Measurements from ENCODE around the gene C22orf39.

GRCh38 chr22:19476023-19476422 lies 28.5 kb upstream of the C22orf39 start:
- no peak for TF ChIP-seq CTCF (IDR thresholded peaks at IDR 0.05)
- TF ChIP-seq POLR2AphosphoS2 (conservative IDR thresholded peaks at IDR 0.05; ENCODE audit: low read length): no peak
- TF ChIP-seq SMC3 (IDR thresholded peaks at IDR 0.05): no peak
- no peak for TF ChIP-seq HMGXB4 (CRISPR knock-in tag; IDR thresholded peaks at IDR 0.05; ENCODE audit: borderline replicate concordance)
- no peak for TF ChIP-seq REST (IDR thresholded peaks at IDR 0.05)
- TF ChIP-seq MAX (IDR thresholded peaks at IDR 0.05): no peak
- no peak for TF ChIP-seq EP300 (IDR thresholded peaks at IDR 0.05)
- no peak for TF ChIP-seq CHD2 (IDR thresholded peaks at IDR 0.05; ENCODE audit: low read length, partially characterized antibody)
- no peak for TF ChIP-seq PBX3 (IDR thresholded peaks at IDR 0.05)
- TF ChIP-seq BHLHE40 (IDR thresholded peaks at IDR 0.05; ENCODE audit: low read depth, low read length): no peak
- no peak for TF ChIP-seq RNF2 (IDR thresholded peaks at IDR 0.05; ENCODE audit: borderline replicate concordance, low read depth)
- no peak for TF ChIP-seq SREBF2 (IDR thresholded peaks at IDR 0.05)
